KMS-11 (cell line): ENCODE results near the gene DBR1.
A peak's percentile ranks its signal among the peaks of the same experiment; 100 is the strongest.

ENCODE experiments used
- H2AFZ ChIP-seq: fragments of 200-600 bp; sonication (generic); 2 replicates; pipeline ENCODE4 v1.6.1; 2016; ENCODE audit warnings: antibody characterized with exemption, mixed run types, low read depth
- H3K27ac ChIP-seq: fragments of 200-600 bp; sonication (generic); 2 replicates; pipeline ENCODE4 v1.6.1; 2016; ENCODE audit warnings: mild to moderate bottlenecking, mixed run types
- H3K27me3 ChIP-seq: fragments of 200-600 bp; sonication (generic); 2 replicates; pipeline ENCODE4 v1.6.1; 2017; ENCODE audit warnings: mild to moderate bottlenecking, low read depth, mixed run types, moderate library complexity; ENCODE audit not compliant: insufficient read depth
- H3K36me3 ChIP-seq: fragments of 200-600 bp; sonication (generic); 2 replicates; pipeline ENCODE4 v1.6.1; 2017; ENCODE audit warnings: mild to moderate bottlenecking, mixed run types; ENCODE audit not compliant: insufficient read depth
- H3K4me1 ChIP-seq: fragments of 200-600 bp; sonication (generic); 2 replicates; pipeline ENCODE4 v1.6.1; 2016; ENCODE audit warnings: mild to moderate bottlenecking, low read depth, mixed run types; ENCODE audit not compliant: poor library complexity, severe bottlenecking
- H3K4me2 ChIP-seq: fragments of 200-600 bp; sonication (generic); 2 replicates; pipeline ENCODE4 v1.7.0; 2016; ENCODE audit warnings: mild to moderate bottlenecking, mixed run types
- H3K4me3 ChIP-seq: fragments of 200-600 bp; sonication (generic); IDR thresholded peaks from 2 replicates; pipeline ENCODE4 v1.6.1; 2017; ENCODE audit warnings: low read depth, low read length, mixed read lengths; ENCODE audit not compliant: insufficient read depth
- H3K79me2 ChIP-seq: fragments of 200-600 bp; sonication (generic); 2 replicates; pipeline ENCODE4 v1.6.1; 2016; ENCODE audit warnings: low read depth, mixed run types; ENCODE audit not compliant: insufficient read depth
- H3K9ac ChIP-seq: fragments of 200-600 bp; sonication (generic); 2 replicates; pipeline ENCODE4 v1.6.1; 2016; ENCODE audit warnings: mild to moderate bottlenecking, mixed run types
- H4K20me1 ChIP-seq: fragments of 200-600 bp; sonication (generic); 2 replicates; pipeline ENCODE4 v1.6.1; 2016; ENCODE audit warnings: mild to moderate bottlenecking, mixed run types; ENCODE audit not compliant: insufficient read depth
- CTCF ChIP-seq: fragments of 200-600 bp; sonication (generic); conservative IDR thresholded peaks from 2 replicates; pipeline ENCODE4 v1.6.1; 2017; ENCODE audit warnings: low read depth, mild to moderate bottlenecking, antibody characterized with exemption, low read length, moderate library complexity, mixed read lengths

The DBR1 gene

GRCh38 chr3:138114431-138114918, 60.2 kb downstream of the DBR1 start:
- TF ChIP-seq CTCF, result no peak
- Histone ChIP-seq H3K4me3 (no peak overlapping the region), H3K9ac (no peak overlapping the region), H3K4me1 (peaks cover 3% of the 10 kb centered on the region), H3K4me2 (peak overlapping the region; percentile 92; the same call in 1 of the 2 replicates), H3K79me2 (no peaks in the 10 kb centered on the region), H3K27me3 (no peaks in the 10 kb centered on the region), H3K36me3 (no peaks in the 10 kb centered on the region), H2AFZ (peak overlapping the region; percentile 98; the same call in 1 of the 2 replicates), H3K27ac (no peak overlapping the region), H4K20me1 (no peaks in the 10 kb centered on the region)

- Histone ChIP-seq H3K4me2 (no peak overlapping the region), H3K36me3 (no peaks in the 10 kb centered on the region), H4K20me1 (no peaks in the 10 kb centered on the region), H3K4me1 (peaks cover 3% of the 10 kb centered on the region), H3K79me2 (no peaks in the 10 kb centered on the region), H3K9ac (no peak overlapping the region), H2AFZ (no peak overlapping the region), H3K4me3 (no peak overlapping the region), H3K27ac (no peak overlapping the region), H3K27me3 (no peaks in the 10 kb centered on the region)
- TF ChIP-seq CTCF, result no peak
Measured at GRCh38 chr3:138113326-138113725, 61.4 kb downstream of the DBR1 start.

GRCh38 chr3:138112362-138112761, 62.4 kb downstream of the DBR1 start:
- no peaks in the 10 kb centered on the region for H3K36me3 ChIP-seq
- peaks cover 3% of the 10 kb centered on the region for H3K4me1 ChIP-seq
- H3K79me2 ChIP-seq, result no peaks in the 10 kb centered on the region
- H3K27me3 ChIP-seq, result no peaks in the 10 kb centered on the region
- H3K9ac ChIP-seq, result no peak overlapping the region
- H2AFZ ChIP-seq, result no peak overlapping the region
- no peak overlapping the region for H3K4me3 ChIP-seq
- H3K4me2 ChIP-seq, result no peak overlapping the region
- H4K20me1 ChIP-seq, result no peaks in the 10 kb centered on the region
- H3K27ac ChIP-seq, result no peak overlapping the region
- no peak for TF ChIP-seq CTCF
